ENCODE measurements around the gene EPC1. TPM values are rescaled to one million over a fixed set of nuclear protein-coding genes. Genes with fewer than 3 reads are reported as not detected.
"Not testable (repeated sequence)": the region's sequence is repeated elsewhere in the genome, so short reads cannot be mapped to it uniquely, and the experiment has no call there.

The EPC1 gene
- total RNA-seq, 1 experiment from 2014 or later: 21.5 TPM

GRCh38 chr10:32234471-32234870, 112.5 kb downstream of the EPC1 start:
- DNase-seq: no peak
- Histone ChIP-seq H3K9me2 (ENCODE audit: insufficient read depth) (no peaks in the 10 kb centered on the region), H3K4me2 (no peak overlapping the region), H3K9me3 (ENCODE audit: insufficient read depth, low read depth) (no peaks in the 10 kb centered on the region), H3F3A (ENCODE audit: insufficient read depth, low read depth) (peaks cover 8% of the 10 kb centered on the region; the same call in 1 of the 2 replicates), H3K4me3 (no peak overlapping the region), H4K20me1 (ENCODE audit: insufficient read depth) (no peaks in the 10 kb centered on the region), H3K36me3 (ENCODE audit: low read depth) (no peaks in the 10 kb centered on the region), H3K27ac (no peak overlapping the region), H3K4me1 (replicated peaks; ENCODE audit: insufficient read depth) (peaks cover 17% of the 10 kb centered on the region), H2AFZ (no peak overlapping the region), H3K27me3 (ENCODE audit: insufficient read depth, low read depth) (no peaks in the 10 kb centered on the region), H3K79me2 (ENCODE audit: low read depth) (no peaks in the 10 kb centered on the region)
- BruUV-seq (replicated peaks): no TSS peak
- ChIA-PET POLR2A (ENCODE audit: unreplicated experiment) (no interaction called here), CTCF (no interaction called here)
- TF ChIP-seq EZH2 (IDR thresholded peaks at IDR 0.05; ENCODE audit: low read depth): no peak
- TF ChIP-seq CTCF (conservative IDR thresholded peaks at IDR 0.05): no peak
- intact Hi-C loops (cut with micrococcal nuclease; ENCODE audit: unreplicated experiment): no loop called here

DNA sequence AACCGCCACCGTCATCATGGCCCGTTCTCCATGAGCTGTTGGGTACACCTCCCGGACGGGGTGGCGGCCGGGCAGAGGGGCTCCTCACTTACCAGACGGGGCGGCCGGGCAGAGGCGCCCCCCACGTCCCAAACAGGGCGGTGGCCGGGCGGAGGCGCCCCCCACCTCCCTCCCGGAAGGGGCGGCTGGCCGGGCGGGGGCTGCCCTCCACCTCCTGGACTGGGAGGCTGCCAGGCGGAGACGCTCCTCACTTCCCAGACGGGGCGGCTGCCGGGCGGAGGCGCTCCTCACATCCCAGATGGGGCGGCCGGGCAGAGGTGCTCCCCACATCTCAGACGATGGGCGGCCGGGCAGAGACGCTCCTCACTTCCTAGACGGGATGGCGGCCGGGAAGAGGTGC, 113.6 kb downstream of the EPC1 start:
- H3K9me3 ChIP-seq (ENCODE audit: insufficient read depth, low read depth); POLR2A ChIA-PET (ENCODE audit: unreplicated experiment); BruUV-seq (replicated peaks); CTCF ChIA-PET; DNase-seq; H2AFZ ChIP-seq; H3K27ac ChIP-seq; H3K27me3 ChIP-seq (ENCODE audit: insufficient read depth, low read depth); H4K20me1 ChIP-seq (ENCODE audit: insufficient read depth); H3K4me2 ChIP-seq; H3K36me3 ChIP-seq (ENCODE audit: low read depth); intact Hi-C loops (cut with micrococcal nuclease; ENCODE audit: unreplicated experiment); H3K79me2 ChIP-seq (ENCODE audit: low read depth); H3K4me3 ChIP-seq; H3F3A ChIP-seq (ENCODE audit: insufficient read depth, low read depth); H3K9me2 ChIP-seq (ENCODE audit: insufficient read depth): not testable (repeated sequence)
- H3K4me1 ChIP-seq (replicated peaks; ENCODE audit: insufficient read depth): 0 out of 2 replicates have a peak, but pooled peaks cover 11% of the 10 kb centered on the region

DNA sequence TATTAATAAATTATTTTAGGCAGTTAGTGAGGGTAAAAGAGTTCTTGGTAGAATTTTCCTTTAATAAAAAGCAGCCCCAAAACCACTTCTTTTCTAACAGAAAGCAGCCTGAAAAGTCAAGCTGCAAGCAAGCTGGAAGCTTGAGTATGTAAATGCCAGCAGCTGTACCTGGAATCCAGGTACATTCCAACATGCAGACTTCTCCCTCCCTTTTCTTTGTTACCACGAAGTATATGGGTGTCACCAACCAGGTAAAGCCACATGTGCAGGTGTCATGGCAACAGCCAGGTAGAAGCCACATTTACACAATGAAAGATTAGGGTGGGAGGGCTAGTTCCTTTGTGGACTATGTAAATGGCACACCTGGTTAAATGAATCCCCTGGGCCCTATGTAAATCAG, 114.6 kb downstream of the EPC1 start:
- Histone ChIP-seq H3K4me3 (no peak overlapping the region), H3K27me3 (ENCODE audit: insufficient read depth, low read depth) (no peaks in the 10 kb centered on the region), H3K27ac (no peak overlapping the region), H3K9me2 (ENCODE audit: insufficient read depth) (no peaks in the 10 kb centered on the region), H3K4me2 (no peak overlapping the region), H3K36me3 (ENCODE audit: low read depth) (no peaks in the 10 kb centered on the region), H3K4me1 (replicated peaks; ENCODE audit: insufficient read depth) (0 out of 2 replicates have a peak, but pooled peaks cover 1% of the 10 kb centered on the region), H4K20me1 (ENCODE audit: insufficient read depth) (no peaks in the 10 kb centered on the region), H2AFZ (no peak overlapping the region), H3F3A (ENCODE audit: insufficient read depth, low read depth) (no peaks in the 10 kb centered on the region), H3K79me2 (ENCODE audit: low read depth) (no peaks in the 10 kb centered on the region), H3K9me3 (ENCODE audit: insufficient read depth, low read depth) (no peaks in the 10 kb centered on the region)
- TF ChIP-seq EZH2 (IDR thresholded peaks at IDR 0.05; ENCODE audit: low read depth) (no peak), CTCF (conservative IDR thresholded peaks at IDR 0.05) (no peak)
- ChIA-PET POLR2A (ENCODE audit: unreplicated experiment) (no interaction called here), CTCF (no interaction called here)
- BruUV-seq (replicated peaks): no TSS peak
- no peak for DNase-seq
- intact Hi-C loops (cut with micrococcal nuclease; ENCODE audit: unreplicated experiment): no loop called here

DNA sequence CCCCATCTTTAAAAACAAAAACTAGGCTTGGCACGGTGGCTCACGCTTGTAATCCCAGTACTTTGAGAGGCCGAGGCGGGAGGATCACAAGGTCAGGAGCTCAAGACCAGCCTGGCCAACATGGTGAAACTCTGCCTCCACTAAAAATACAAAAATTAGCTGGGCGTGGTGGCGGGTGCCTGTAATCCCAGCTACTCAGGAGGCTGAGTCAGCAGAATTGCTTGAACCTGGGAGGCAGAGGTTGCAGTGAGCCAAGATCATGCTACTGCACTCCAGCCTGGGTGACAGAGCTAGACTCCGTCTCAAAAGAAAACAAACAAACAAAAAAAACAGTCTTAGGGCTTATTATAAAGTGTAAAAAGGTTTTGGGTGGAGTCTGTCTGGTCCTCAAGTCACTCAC, 117.2 kb downstream of the EPC1 start:
- H3K27ac ChIP-seq; H3K4me1 ChIP-seq (replicated peaks; ENCODE audit: insufficient read depth); H3K27me3 ChIP-seq (ENCODE audit: insufficient read depth, low read depth); H2AFZ ChIP-seq; CTCF ChIA-PET; DNase-seq; BruUV-seq (replicated peaks); H4K20me1 ChIP-seq (ENCODE audit: insufficient read depth); POLR2A ChIA-PET (ENCODE audit: unreplicated experiment); H3K79me2 ChIP-seq (ENCODE audit: low read depth); H3F3A ChIP-seq (ENCODE audit: insufficient read depth, low read depth); intact Hi-C loops (cut with micrococcal nuclease; ENCODE audit: unreplicated experiment); H3K9me3 ChIP-seq (ENCODE audit: insufficient read depth, low read depth); H3K9me2 ChIP-seq (ENCODE audit: insufficient read depth); H3K4me3 ChIP-seq; H3K36me3 ChIP-seq (ENCODE audit: low read depth); H3K4me2 ChIP-seq: not testable (repeated sequence)

Data from PC-9 (cell line).